Esophagus (tissue), 2 donors: ENCODE results near the gene ARID5B. TPM values are rescaled to one million over a fixed set of nuclear protein-coding genes. Genes with fewer than 3 reads are reported as not detected.

Experiments
- H3K27ac ChIP-seq, 2 donors: one replicate each; pipeline ENCODE4 v1.5.1; 2013; ENCODE audit warnings: low read depth in 2 of 2, mild to moderate bottlenecking in 2 of 2, inconsistent platforms in 1 of 2, low read length in 1 of 2, moderate library complexity in 1 of 2
- H3K27me3 ChIP-seq, 2 donors: one replicate each; pipeline ENCODE4 v1.6.1; 2013; ENCODE audit warnings: low read length in 2 of 2, control low read depth in 1 of 2, mild to moderate bottlenecking in 1 of 2; ENCODE audit not compliant: insufficient read depth in 2 of 2, control insufficient read depth in 1 of 2
- H3K36me3 ChIP-seq, 2 donors: one replicate each; pipeline ENCODE4 v1.6.1; 2013; ENCODE audit warnings: low read length in 1 of 2; ENCODE audit not compliant: control insufficient read depth in 2 of 2, insufficient read depth in 2 of 2
- H3K4me1 ChIP-seq, 2 donors: one replicate each; pipeline ENCODE4 v1.6.1; 2013; ENCODE audit warnings: low read length in 1 of 2; ENCODE audit not compliant: control insufficient read depth in 2 of 2, insufficient read depth in 2 of 2
- H3K4me3 ChIP-seq, 2 donors: one replicate each; pipeline ENCODE4 v1.5.1; 2013; ENCODE audit warnings: low read length in 2 of 2, mild to moderate bottlenecking in 2 of 2, low read depth in 1 of 2, moderate library complexity in 1 of 2
- H3K9me3 ChIP-seq, 2 donors: one replicate each; pipeline ENCODE4 v1.6.1; 2013; ENCODE audit warnings: mild to moderate bottlenecking in 2 of 2, low read depth in 1 of 2, low read length in 1 of 2, moderate library complexity in 1 of 2; ENCODE audit not compliant: control insufficient read depth in 2 of 2, insufficient read depth in 1 of 2
- WGBS, 2 donors: extraction: QIAGEN DNeasy Blood & Tissue Kit; methylation state at CpG; one replicate each; pipeline ENCODE4 v1.1.7; 2013; 5-methylcytosine and 5-hydroxymethylcytosine counted together
- polyA plus RNA-seq, 2 donors: library from polyadenylated mRNA; stranded (reverse); fragments of 200-250 nt; gene quantifications; one replicate each; pipeline ENCODE4 v1.2.3, GENCODE V29; 2013
- donor health status: healthy with polysubstance abuse.
- donor health status: Bipolar disorder and iron deficiency.

Gene ARID5B
- polyA plus RNA-seq, 2 donors: 6.7 to 7.7 TPM

- peaks cover 0 to 2% of the 10 kb centered on the region in 2 donors for H3K4me1 ChIP-seq
- H3K27ac ChIP-seq: peak overlapping the region; percentile 55 to 66
- H3K36me3 ChIP-seq: peaks cover 7 to 11% of the 10 kb centered on the region in 2 donors
- 76 to 77% methylated on average over 3 of the region's 3 CpGs for WGBS, 2 donors
- H3K27me3 ChIP-seq: no peaks in the 10 kb centered on the region
- no peak overlapping the region for H3K4me3 ChIP-seq
- no peaks in the 10 kb centered on the region for H3K9me3 ChIP-seq
Observed at GRCh38 chr10:62056698-62057097, 155.2 kb downstream of the ARID5B start.

- 57 to 66% methylated on average over 3 of the region's 3 CpGs for WGBS, 2 donors
- H3K36me3 ChIP-seq: peaks cover 6 to 8% of the 10 kb centered on the region in 2 donors
- H3K4me3 ChIP-seq: no peak overlapping the region
Observed at GRCh38 chr10:62057359-62057758, 155.9 kb downstream of the ARID5B start.

DNA sequence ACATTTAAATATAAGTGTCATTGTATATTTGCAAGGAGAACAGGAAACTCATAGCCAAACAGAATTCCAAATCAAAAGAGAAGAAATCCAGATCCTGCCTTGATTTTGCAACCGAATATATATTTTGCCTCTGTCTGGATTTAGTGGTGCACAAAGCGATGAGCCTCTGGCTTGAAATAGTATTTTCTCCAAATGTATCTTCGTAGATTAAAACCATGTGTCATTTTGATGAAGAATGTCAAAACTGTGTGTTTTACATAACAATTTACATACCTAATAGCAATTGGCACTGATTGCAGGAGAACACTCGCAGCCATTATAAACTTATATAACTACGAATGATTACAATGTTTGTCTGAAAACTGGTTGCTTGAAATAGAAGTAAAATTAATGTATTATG lies 156.4 kb downstream of the ARID5B start:
- no peak overlapping the region for H3K4me3 ChIP-seq
- WGBS, 2 donors: 59 to 67% methylated on average over 5 of the region's 5 CpGs
- H3K27me3 ChIP-seq: no peaks in the 10 kb centered on the region
- no peaks in the 10 kb centered on the region for H3K9me3 ChIP-seq
- peaks cover 0 to 2% of the 10 kb centered on the region in 2 donors for H3K4me1 ChIP-seq
- peaks cover 3 to 6% of the 10 kb centered on the region in 2 donors for H3K36me3 ChIP-seq
- no peak overlapping the region for H3K27ac ChIP-seq

More at GRCh38 chr10:62057359-62057758, 155.9 kb downstream of the ARID5B start:
- H3K27ac ChIP-seq: no peak overlapping the region
- H3K9me3 ChIP-seq: no peaks in the 10 kb centered on the region
- peaks cover 0 to 2% of the 10 kb centered on the region in 2 donors for H3K4me1 ChIP-seq
- H3K27me3 ChIP-seq: no peaks in the 10 kb centered on the region

DNA sequence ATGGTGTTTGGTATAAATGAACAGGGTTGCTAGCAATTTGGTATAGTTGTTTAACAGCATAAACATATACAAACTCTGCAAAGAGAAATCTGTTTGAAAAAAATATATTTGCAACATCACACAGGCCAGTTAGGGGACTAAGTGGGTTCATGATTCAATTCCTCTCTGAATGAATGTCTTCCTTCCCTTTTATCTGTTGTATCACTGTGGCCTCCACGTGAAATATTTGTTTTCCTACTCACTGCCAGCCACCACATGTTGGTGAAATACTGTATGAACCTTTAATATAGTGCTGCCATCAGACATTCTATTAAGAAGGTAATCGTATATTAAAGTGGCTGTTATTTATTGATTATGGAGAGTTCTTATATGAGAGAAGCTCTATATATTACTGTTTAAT lies 157.0 kb downstream of the ARID5B start:
- Histone ChIP-seq H3K27me3 (no peaks in the 10 kb centered on the region), H3K4me3 (no peak overlapping the region), H3K4me1 (no peaks in the 10 kb centered on the region), H3K36me3 (peaks cover 3 to 5% of the 10 kb centered on the region in 2 donors), H3K27ac (no peak overlapping the region), H3K9me3 (no peaks in the 10 kb centered on the region)
- WGBS, 2 donors: 41 to 58% methylated on average over 2 of the region's 2 CpGs

DNA sequence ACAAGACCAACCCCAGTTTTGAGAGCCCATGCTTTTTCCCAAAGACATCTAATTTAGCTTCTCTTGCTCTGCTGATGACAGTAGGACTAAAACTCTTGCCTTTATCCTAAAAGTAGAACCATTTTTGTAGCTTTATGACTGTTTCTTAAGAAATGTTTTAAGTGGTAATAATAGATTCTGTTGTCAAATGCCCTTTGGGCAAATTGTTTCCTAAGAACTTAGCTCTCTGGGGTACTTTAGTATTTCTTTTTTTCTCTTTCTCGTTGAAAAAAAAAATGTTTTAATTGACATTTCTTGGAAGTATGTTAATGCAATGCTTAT lies 157.4 kb downstream of the ARID5B start:
- peaks cover 0 to 3% of the 10 kb centered on the region in 2 donors for H3K4me1 ChIP-seq
- no peaks in the 10 kb centered on the region for H3K27me3 ChIP-seq
- H3K9me3 ChIP-seq: no peaks in the 10 kb centered on the region
- no peak overlapping the region for H3K4me3 ChIP-seq
- H3K36me3 ChIP-seq: peaks cover 3 to 7% of the 10 kb centered on the region in 2 donors
- H3K27ac ChIP-seq: no peak overlapping the region
- 18 to 21% methylated on average over 1 of the region's 1 CpG for WGBS, 2 donors

- Histone ChIP-seq H3K4me3 (no peak overlapping the region), H3K36me3 (peaks cover 3 to 7% of the 10 kb centered on the region in 2 donors)
Observed at GRCh38 chr10:62059217-62059920, 157.9 kb downstream of the ARID5B start.

GRCh38 chr10:62062028-62062427 lies 160.5 kb downstream of the ARID5B start:
- no peak overlapping the region for H3K4me3 ChIP-seq
- peaks cover 2 to 3% of the 10 kb centered on the region in 2 donors for H3K36me3 ChIP-seq
- H3K9me3 ChIP-seq: no peaks in the 10 kb centered on the region
- H3K27ac ChIP-seq: peak overlapping the region in 1 of 2 donors; percentile 31
- no peaks in the 10 kb centered on the region for H3K27me3 ChIP-seq
- WGBS, 2 donors: 41 to 51% methylated on average over 1 of the region's 1 CpG
- H3K4me1 ChIP-seq: peaks cover 0 to 4% of the 10 kb centered on the region in 2 donors

More at GRCh38 chr10:62059217-62059920, 157.9 kb downstream of the ARID5B start:
- 35 to 50% methylated on average over 4 of the region's 4 CpGs for WGBS, 2 donors
- H3K27me3 ChIP-seq: no peaks in the 10 kb centered on the region
- no peaks in the 10 kb centered on the region for H3K9me3 ChIP-seq
- H3K4me1 ChIP-seq: peaks cover 0 to 4% of the 10 kb centered on the region in 2 donors
- no peak overlapping the region for H3K27ac ChIP-seq

GRCh38 chr10:62062752-62063512 lies 161.4 kb downstream of the ARID5B start:
- peaks cover 3 to 6% of the 10 kb centered on the region in 2 donors for H3K36me3 ChIP-seq
- no peaks in the 10 kb centered on the region for H3K27me3 ChIP-seq
- WGBS, 2 donors: 87 to 89% methylated on average over 4 of the region's 4 CpGs
- no peak overlapping the region for H3K4me3 ChIP-seq
- peaks cover 0 to 4% of the 10 kb centered on the region in 2 donors for H3K4me1 ChIP-seq
- no peak overlapping the region for H3K27ac ChIP-seq
- H3K9me3 ChIP-seq: no peaks in the 10 kb centered on the region

DNA sequence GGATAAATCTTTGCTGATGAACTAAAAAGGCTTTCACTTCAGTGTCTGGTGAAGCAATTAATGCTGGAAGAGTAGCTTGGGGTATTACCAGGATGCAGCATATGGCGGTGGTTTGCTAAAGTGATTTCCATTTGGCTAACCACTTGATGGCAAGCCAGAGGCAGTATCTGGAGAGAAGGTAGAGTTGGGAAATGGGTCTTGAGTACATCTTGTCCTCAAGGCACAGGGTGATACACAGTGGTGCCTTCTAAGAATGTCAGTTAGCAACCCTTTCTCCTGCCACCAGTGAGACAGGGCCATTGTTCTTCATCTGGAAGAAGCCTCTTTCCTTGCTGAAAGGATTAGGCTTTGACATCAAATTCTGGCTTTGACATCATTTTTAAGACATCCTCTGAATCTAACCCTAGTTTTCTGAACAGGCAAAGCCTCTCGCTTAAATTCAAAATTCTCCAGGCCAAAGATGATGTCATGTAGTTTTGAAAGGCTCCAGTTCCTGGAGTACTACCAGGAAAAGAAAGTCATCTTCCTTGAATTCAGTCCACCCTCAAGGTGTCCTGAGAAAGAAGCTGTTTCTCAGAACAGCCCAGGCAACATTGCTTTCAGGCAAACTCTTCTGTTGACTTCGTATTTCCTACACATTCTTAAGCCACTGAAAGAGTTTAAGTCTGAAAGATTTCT lies 162.4 kb downstream of the ARID5B start:
- H3K27me3 ChIP-seq: no peaks in the 10 kb centered on the region
- H3K9me3 ChIP-seq: no peaks in the 10 kb centered on the region
- H3K4me3 ChIP-seq: no peak overlapping the region
- WGBS, 2 donors: 53 to 61% methylated on average over 3 of the region's 3 CpGs
- peak overlapping the region; percentile 38 to 71 for H3K27ac ChIP-seq
- peaks cover 0 to 4% of the 10 kb centered on the region in 2 donors for H3K4me1 ChIP-seq
- H3K36me3 ChIP-seq: peaks cover 3 to 6% of the 10 kb centered on the region in 2 donors
